H1 (cell line): Measurements from ENCODE around the gene SAMD15. TPM values are rescaled to one million over a fixed set of nuclear protein-coding genes. Genes with fewer than 3 reads are reported as not detected.

Source experiments
- ATF3 ChIP-seq: IDR thresholded peaks from 2 replicates; pipeline ENCODE4 v1.6.1; 2011; ENCODE audit warnings: low read depth, mild to moderate bottlenecking, low read length; ENCODE audit not compliant: insufficient read depth
- CEBPB ChIP-seq: IDR thresholded peaks from 2 replicates; pipeline ENCODE4 v1.6.1; 2012; ENCODE audit warnings: low read depth, low read length
- TAF7 ChIP-seq: optimal IDR thresholded peaks from 2 replicates; pipeline ENCODE3; 2011; ENCODE audit warnings: low read depth, mild to moderate bottlenecking, inconsistent platforms, low read length, moderate library complexity, borderline replicate concordance
- polyA plus RNA-seq, 7 experiments: library from polyadenylated mRNA; depleted of rRNA in 3 of 7; stranded (reverse) in 5 of 7; unstranded in 2 of 7; fragments of >200 nt in 5 of 7; fragments of 200-250 nt in 2 of 7; gene quantifications; 1 replicate in 5 of 7; 2 replicates in 1 of 7; 4 replicates in 1 of 7; pipeline versions ENCODE4 v1.2.1 to v1.2.3, GENCODE V29; 2011 to 2013; ENCODE audit warnings: missing spikeins in 2 of 7, mixed read lengths in 2 of 7
- total RNA-seq: library from RNA; stranded (reverse); fragmentation: NEBNext Ultra II Directional; extraction: Animal tissue kit (Norgen Biotek cat#: 25700); gene quantifications from 2 replicates; pipeline ENCODE4 v1.2.1, GENCODE V29; 2021

SAMD15 gene
- total and polyA plus RNA-seq, 2 of the 8 experiments (the other 6 are each of a cell fraction or from before 2014, with no cell fraction given) = 0.17 to 1.0 TPM

DNA sequence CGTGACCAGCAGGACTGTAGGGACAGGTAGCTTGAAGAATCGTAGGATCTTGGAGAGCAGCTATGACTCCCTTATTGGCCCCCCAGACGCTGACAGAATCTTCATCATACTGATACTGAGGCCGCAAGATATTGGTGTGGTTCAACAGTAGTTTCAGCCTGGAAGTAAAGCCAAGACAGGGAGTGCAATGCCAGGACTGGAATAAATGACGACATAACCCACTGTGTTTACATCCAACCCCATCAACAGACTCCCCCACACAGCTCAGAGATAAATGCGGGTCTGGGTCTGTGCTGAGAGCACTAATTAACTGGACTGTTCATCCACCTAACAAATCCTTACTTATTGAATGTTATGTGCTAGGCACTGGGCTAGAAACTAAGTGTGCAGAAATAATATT, 29.5 kb downstream of the SAMD15 start (continued):
- TF ChIP-seq TAF7 (no peak), CEBPB (no peak), ATF3 (no peak)
